GM12878 (cell line): Measurements from ENCODE around the gene FMNL2. TPM values are rescaled to one million over a fixed set of nuclear protein-coding genes. Genes with fewer than 3 reads are reported as not detected.
"Not testable (repeated sequence)": the region's sequence is repeated elsewhere in the genome, so short reads cannot be mapped to it uniquely, and the experiment has no call there.

Experiments used
- ATAC-seq: fragments of 200-7000 bp; cut with Tn5 transposase; 3 replicates; pipeline ENCODE4 v1.9.1; 2020; ENCODE audit warnings: mild to moderate bottlenecking, moderate library complexity
- BruUV-seq: library from RNA; stranded (reverse); fragments of 400-500 nt; replicated peaks from 2 replicates; lab custom pipeline; 2021; lab: Mats Ljungman, UMichigan
- CTCF ChIA-PET: fragments of 300-600 bp; sonication (Branson Sonifier 250); formaldehyde crosslinking; extraction: SDS; loops from one replicate; lab custom pipeline; 2021; ENCODE audit warnings: inconsistent platforms; lab: Yijun Ruan, JAX
- POLR2A ChIA-PET: fragments of 350-600 bp; formaldehyde crosslinking; extraction: SDS; loops from one replicate; lab custom pipeline; 2021; ENCODE audit warnings: inconsistent platforms; lab: Charles Lee
- RAD21 ChIA-PET: fragments of 300-600 bp; sonication (Branson Sonifier 250); formaldehyde crosslinking; loops from one replicate; lab custom pipeline; 2023; ENCODE audit warnings: antibody characterized with exemption; ENCODE audit not compliant: unreplicated experiment; lab: Charles Lee
- SMC1A ChIA-PET: fragments of 300-600 bp; sonication (Branson Sonifier 250); formaldehyde crosslinking; loops from one replicate; lab custom pipeline; 2023; ENCODE audit not compliant: unreplicated experiment, uncharacterized antibody; lab: Charles Lee
- DNase-seq: peaks from one replicate; pipeline ENCODE4 v3.0.0-alpha.2; 2011; ENCODE audit warnings: low read depth, low spot score
- FAIRE-seq: peaks from 3 replicates; lab custom pipeline; 2011; peaks lifted over from hg19 to GRCh38; lab: Jason Lieb, UNC
- H2AFZ ChIP-seq: 2 replicates; pipeline ENCODE4 v1.6.0; 2011; ENCODE audit warnings: low read depth, low read length, control low read depth; ENCODE audit not compliant: control insufficient read depth
- H3K27ac ChIP-seq: 2 replicates; pipeline ENCODE4 v1.5.1; 2011; ENCODE audit warnings: control low read depth; ENCODE audit not compliant: control insufficient read depth, insufficient read depth
- H3K27me3 ChIP-seq, 2 experiments: replicated peaks in 1 of 2; 2 replicates each; pipeline versions ENCODE4 v1.6.0 to v1.6.1; 2011; ENCODE audit warnings: low read length in 1 of 2; ENCODE audit not compliant: control insufficient read depth in 2 of 2, insufficient read depth in 2 of 2
- H3K36me3 ChIP-seq, 2 experiments: 2 replicates each; pipeline ENCODE4 v1.5.1; 2011; ENCODE audit warnings: low read length in 1 of 2; ENCODE audit not compliant: control insufficient read depth in 2 of 2, insufficient read depth in 2 of 2
- H3K4me1 ChIP-seq: 2 replicates; pipeline ENCODE4 v1.6.1; 2011; ENCODE audit warnings: mild to moderate bottlenecking, low read length, moderate library complexity, mixed read lengths; ENCODE audit not compliant: control insufficient read depth, insufficient read depth
- H3K4me2 ChIP-seq: 2 replicates; pipeline ENCODE4 v1.6.0; 2011; ENCODE audit warnings: control low read depth; ENCODE audit not compliant: control insufficient read depth, insufficient read depth
- H3K4me3 ChIP-seq: fragments of 200-600 bp; sonication (generic); 2 replicates; pipeline ENCODE4 v1.5.1; 2016
- H3K79me2 ChIP-seq: 2 replicates; pipeline ENCODE4 v1.6.0; 2011; ENCODE audit warnings: low read length; ENCODE audit not compliant: control insufficient read depth, insufficient read depth
- H3K9ac ChIP-seq: 2 replicates; pipeline ENCODE4 v1.8.0; 2011; ENCODE audit warnings: low read length, control low read depth, mixed read lengths; ENCODE audit not compliant: control insufficient read depth, insufficient read depth
- H3K9me3 ChIP-seq: replicated peaks from 3 replicates; pipeline ENCODE4 v1.5.1; 2011; ENCODE audit warnings: mild to moderate bottlenecking, low read length; ENCODE audit not compliant: control insufficient read depth, insufficient read depth
- H4K20me1 ChIP-seq: 2 replicates; pipeline ENCODE4 v1.6.0; 2011; ENCODE audit not compliant: control insufficient read depth, insufficient read depth
- BCLAF1 ChIP-seq: fragments of 450-650 bp; IDR thresholded peaks from 2 replicates; pipeline ENCODE4 v1.6.1; 2017; ENCODE audit warnings: antibody characterized with exemption, mild to moderate bottlenecking, moderate library complexity
- FOXM1 ChIP-seq: IDR thresholded peaks from 2 replicates; pipeline ENCODE4 v1.6.1; 2012; ENCODE audit warnings: low read depth, mild to moderate bottlenecking, inconsistent platforms, low read length, moderate library complexity
- GABPA ChIP-seq: IDR thresholded peaks from 2 replicates; pipeline ENCODE4 v1.6.1; 2014; ENCODE audit warnings: antibody characterized with exemption, low read depth, mild to moderate bottlenecking, inconsistent platforms
- RCOR1 ChIP-seq: conservative IDR thresholded peaks from 2 replicates; pipeline ENCODE4 v1.6.1; 2012; ENCODE audit warnings: low read depth, low read length, improper control_type of control experiment
- RUNX3 ChIP-seq: IDR thresholded peaks from 2 replicates; pipeline ENCODE4 v1.6.1; 2012; ENCODE audit warnings: low read length, inconsistent platforms
- TCF12 ChIP-seq: IDR thresholded peaks from 2 replicates; pipeline ENCODE4 v1.6.1; 2011; ENCODE audit warnings: low read depth, mild to moderate bottlenecking, low read length
- ZNF274 ChIP-seq: IDR thresholded peaks from one replicate; pipeline ENCODE4 v1.8.0; 2011; ENCODE audit not compliant: insufficient read length, insufficient read depth
- WGBS: methylation state at CpG from one replicate; pipeline ENCODE4 v1.1.6; 2016; ENCODE audit warnings: low lambda C conversion rate; ENCODE audit not compliant: insufficient replicate concordance, insufficient coverage; ENCODE audit errors: missing lambda C conversion rate; 5-methylcytosine and 5-hydroxymethylcytosine counted together
- in situ Hi-C: fragments of 300-500 bp; cut with MboI; formaldehyde crosslinking; loops from 9 replicates; pipeline ENCODE4 v1.14.3; 2018; ENCODE audit warnings: mixed read lengths
- intact Hi-C: fragments of 100-400 bp; cut with micrococcal nuclease; formaldehyde crosslinking; loops from one replicate; pipeline ENCODE4 v1.14.2; 2022; ENCODE audit not compliant: unreplicated experiment
- polyA plus RNA-seq, 11 experiments: library from polyadenylated mRNA; depleted of rRNA in 4 of 11; unstranded in 6 of 11; stranded (reverse) in 5 of 11; fragments of >200 nt; fragmentation: Nextera tagmentation in 4 of 11; fragmentation: Illumina TruSeq in 1 of 11; extraction: Ambion mirVana in 4 of 11; extraction: Trizol in 1 of 11; gene quantifications; 1 replicate in 1 of 11; 2 replicates in 10 of 11; pipeline versions ENCODE4 v1.2.1 to v1.2.3, GENCODE V29; 2011 to 2016; ENCODE audit warnings: inconsistent platforms in 2 of 11, missing spikeins in 2 of 11, low read depth in 1 of 11
- total RNA-seq, 4 experiments: library from RNA; depleted of rRNA in 3 of 4; stranded (reverse); fragments of >200 nt in 3 of 4; fragmentation: Illumina TruSeq in 1 of 4; extraction: Trizol in 1 of 4; gene quantifications; 2 replicates each; pipeline versions ENCODE4 v1.2.1 to v1.2.3, GENCODE V29; 2013 to 2021

Gene FMNL2
- total and polyA plus RNA-seq, 10 of the 15 experiments (the other 5 are each of a cell fraction or from before 2014, with no cell fraction given) = 0.13 to 9.9 (median 0.35) TPM

- Histone ChIP-seq H3K27me3 (no peaks in the 10 kb centered on the region), H3K4me2 (no peak overlapping the region), H3K9me3 (no peaks in the 10 kb centered on the region), H3K27ac (no peak overlapping the region), H3K9ac (no peak overlapping the region), H2AFZ (no peak overlapping the region), H3K4me3 (no peak overlapping the region), H3K36me3 (no peaks in the 10 kb centered on the region), H4K20me1 (no peaks in the 10 kb centered on the region), H3K4me1 (no peaks in the 10 kb centered on the region), H3K79me2 (no peaks in the 10 kb centered on the region)
- in situ Hi-C loops (no loop called here), intact Hi-C loops (no loop called here)
- RAD21 ChIA-PET = no interaction called here
- ATAC-seq = no peak
- SMC1A ChIA-PET = interaction anchor here (0.8 to 2.0 kb wide), 5 partner anchors 9 to 33 kb away, joined by 3 to 6 read pairs (median 3); no protein-coding TSS in a partner anchor
- CTCF ChIA-PET = interaction anchor here (2.5 kb wide), 1 partner anchor 14 kb away, joined by 5 read pairs; no protein-coding TSS in a partner anchor
- POLR2A ChIA-PET = no interaction called here
- DNase-seq = no peak
- no TSS peak for BruUV-seq
- no peak for TF ChIP-seq RCOR1
- TF ChIP-seq FOXM1 = no peak
- TF ChIP-seq RUNX3 = no peak
- TF ChIP-seq GABPA = no peak
- TF ChIP-seq ZNF274 = no peak
- TF ChIP-seq BCLAF1 = no peak
- TF ChIP-seq TCF12 = no peak
- FAIRE-seq = no peak
These were observed 185.8 kb downstream of the FMNL2 start for GRCh38 chr2:152520759-152521158.

GRCh38 chr2:152522446-152522845 lies 187.5 kb downstream of the FMNL2 start:
- H3K9me3 ChIP-seq, H3K4me2 ChIP-seq, H3K79me2 ChIP-seq, ATAC-seq, H3K4me3 ChIP-seq, SMC1A ChIA-PET, FAIRE-seq, H2AFZ ChIP-seq, H3K36me3 ChIP-seq, BruUV-seq, H3K27ac ChIP-seq, RAD21 ChIA-PET, DNase-seq, in situ Hi-C loops, POLR2A ChIA-PET, intact Hi-C loops, H4K20me1 ChIP-seq, H3K9ac ChIP-seq, H3K4me1 ChIP-seq, H3K27me3 ChIP-seq: not testable (repeated sequence)
- 50% methylated on average over 3 of the region's 3 CpGs for WGBS
- CTCF ChIA-PET = interaction anchor here (2.5 kb wide), 1 partner anchor 15 kb away, joined by 5 read pairs; no protein-coding TSS in a partner anchor
